GM21526 (cell line): ENCODE data around the gene EXOG.

Experiments used
- ATAC-seq: cut with Tn5 transposase; IDR thresholded peaks from one replicate; pipeline ENCODE4 v1.9.1; 2021; ENCODE audit warnings: moderate library complexity; ENCODE audit not compliant: unreplicated experiment, low FRiP score

Gene EXOG, protein sequence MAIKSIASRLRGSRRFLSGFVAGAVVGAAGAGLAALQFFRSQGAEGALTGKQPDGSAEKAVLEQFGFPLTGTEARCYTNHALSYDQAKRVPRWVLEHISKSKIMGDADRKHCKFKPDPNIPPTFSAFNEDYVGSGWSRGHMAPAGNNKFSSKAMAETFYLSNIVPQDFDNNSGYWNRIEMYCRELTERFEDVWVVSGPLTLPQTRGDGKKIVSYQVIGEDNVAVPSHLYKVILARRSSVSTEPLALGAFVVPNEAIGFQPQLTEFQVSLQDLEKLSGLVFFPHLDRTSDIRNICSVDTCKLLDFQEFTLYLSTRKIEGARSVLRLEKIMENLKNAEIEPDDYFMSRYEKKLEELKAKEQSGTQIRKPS

DNA sequence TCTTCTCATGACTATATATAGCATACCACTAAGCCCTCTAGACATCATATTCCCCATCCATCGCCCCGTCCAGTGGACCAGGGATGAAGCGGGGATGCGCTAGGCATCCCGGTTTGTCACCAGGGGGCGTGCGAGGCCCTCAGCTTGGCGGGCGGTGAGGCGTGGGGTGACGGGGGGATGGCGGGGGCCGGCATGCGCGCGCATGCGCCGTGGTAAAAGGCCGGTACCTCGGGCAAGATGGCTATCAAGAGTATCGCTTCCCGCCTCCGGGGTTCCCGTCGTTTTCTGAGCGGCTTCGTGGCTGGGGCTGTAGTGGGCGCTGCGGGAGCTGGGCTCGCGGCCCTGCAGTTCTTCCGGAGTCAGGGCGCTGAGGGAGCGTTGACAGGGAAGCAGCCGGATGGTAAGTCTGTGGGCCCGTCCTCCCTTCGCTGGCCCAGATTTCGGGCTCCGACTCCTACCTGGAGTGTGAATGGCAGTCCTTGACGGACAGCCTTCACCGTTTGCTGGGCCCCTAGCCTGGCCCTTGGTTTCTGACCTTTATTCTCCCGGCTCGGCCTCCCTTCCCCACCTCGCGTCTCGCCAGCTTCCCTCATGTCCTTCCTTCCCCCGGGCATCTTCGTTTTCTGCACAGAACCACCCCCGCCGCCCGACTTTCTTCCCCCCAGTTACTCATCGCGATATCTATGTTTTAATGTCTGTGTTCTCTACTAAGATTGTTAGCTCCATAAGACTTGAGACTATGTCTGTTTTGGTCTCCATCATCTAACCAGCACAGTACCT, at the start of gene EXOG:
TSS of gene EXOG (plus strand) at position 210 of the 780 bp plus-strand sequence. CDS start at position 238, 28 bp downstream.
- peak; percentile 90 for ATAC-seq

GRCh38 chr3:38446812-38447211, 49.3 kb upstream of the EXOG start:
- no peak for ATAC-seq

DNA sequence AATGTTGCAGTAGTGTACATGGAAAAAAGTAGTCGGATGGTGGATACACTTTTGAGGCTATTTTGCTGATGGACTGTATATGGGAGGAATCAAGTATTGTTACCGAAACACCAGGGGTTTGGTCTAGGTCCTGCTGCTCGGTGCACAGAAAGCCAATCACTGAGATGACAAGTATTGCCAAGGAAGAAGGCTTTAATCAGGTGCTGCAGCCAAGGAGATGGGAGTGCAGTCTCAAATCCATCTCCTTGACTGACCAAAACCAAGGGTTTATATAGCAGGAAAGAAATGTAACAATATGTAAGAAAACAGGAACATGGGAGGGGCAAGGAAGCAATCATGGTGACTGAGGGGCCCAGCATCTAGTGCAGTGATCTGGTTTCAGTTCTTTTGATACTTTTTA, 45.3 kb upstream of the EXOG start:
- no peak for ATAC-seq

- peak; percentile 52 for ATAC-seq
These were observed 42.8 kb upstream of the EXOG start, which contains the start of gene ACVR2B for GRCh38 chr3:38453075-38453912. Gene ACVR2B, plus strand, starts transcription at chr3:38453890. Its CDS starts 433 bp downstream, at chr3:38454323.

GRCh38 chr3:38453913-38454177, 42.3 kb upstream of the EXOG start:
- no peak for ATAC-seq

DNA sequence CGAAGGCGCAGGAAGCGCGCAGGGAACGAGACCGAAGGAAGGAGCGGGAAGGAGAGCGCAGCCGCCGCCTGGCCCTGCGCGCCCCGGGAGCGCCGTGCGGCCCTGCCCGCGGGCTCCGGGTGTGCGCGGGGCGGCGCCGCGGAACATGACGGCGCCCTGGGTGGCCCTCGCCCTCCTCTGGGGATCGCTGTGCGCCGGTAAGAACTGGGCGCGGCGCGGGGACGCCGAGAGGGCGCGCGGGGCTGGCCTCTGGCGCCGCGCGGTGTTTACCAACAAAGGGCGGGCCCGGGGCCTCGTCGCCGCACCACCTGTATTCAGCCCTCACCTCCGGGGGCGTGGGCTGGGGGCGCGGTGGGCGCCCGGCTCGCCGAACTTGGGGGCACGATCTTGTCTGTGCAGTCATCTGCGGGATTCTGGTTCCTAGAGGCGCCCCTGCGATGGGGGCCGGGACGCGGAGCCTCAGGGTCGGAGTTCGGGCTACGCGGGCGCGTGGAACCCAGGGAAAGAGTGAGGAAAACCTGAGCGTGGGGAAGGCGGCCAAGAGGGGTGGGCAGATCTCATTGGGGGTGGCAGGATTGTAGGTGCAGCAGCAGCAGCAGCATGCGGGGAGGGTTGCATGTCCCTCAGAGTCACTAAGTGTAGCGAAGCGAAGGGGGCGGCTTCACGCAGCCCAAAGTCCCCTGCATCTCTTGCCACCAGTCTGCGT, 41.8 kb upstream of the EXOG start:
- ATAC-seq, result peak; percentile 26

GRCh38 chr3:38454884-38455638, 41.1 kb upstream of the EXOG start:
- peak; percentile 15 for ATAC-seq

GRCh38 chr3:38455639-38456430, 40.3 kb upstream of the EXOG start:
- peak; percentile 36 for ATAC-seq

GRCh38 chr3:38457111-38458003, 38.8 kb upstream of the EXOG start:
- ATAC-seq, result no peak

DNA sequence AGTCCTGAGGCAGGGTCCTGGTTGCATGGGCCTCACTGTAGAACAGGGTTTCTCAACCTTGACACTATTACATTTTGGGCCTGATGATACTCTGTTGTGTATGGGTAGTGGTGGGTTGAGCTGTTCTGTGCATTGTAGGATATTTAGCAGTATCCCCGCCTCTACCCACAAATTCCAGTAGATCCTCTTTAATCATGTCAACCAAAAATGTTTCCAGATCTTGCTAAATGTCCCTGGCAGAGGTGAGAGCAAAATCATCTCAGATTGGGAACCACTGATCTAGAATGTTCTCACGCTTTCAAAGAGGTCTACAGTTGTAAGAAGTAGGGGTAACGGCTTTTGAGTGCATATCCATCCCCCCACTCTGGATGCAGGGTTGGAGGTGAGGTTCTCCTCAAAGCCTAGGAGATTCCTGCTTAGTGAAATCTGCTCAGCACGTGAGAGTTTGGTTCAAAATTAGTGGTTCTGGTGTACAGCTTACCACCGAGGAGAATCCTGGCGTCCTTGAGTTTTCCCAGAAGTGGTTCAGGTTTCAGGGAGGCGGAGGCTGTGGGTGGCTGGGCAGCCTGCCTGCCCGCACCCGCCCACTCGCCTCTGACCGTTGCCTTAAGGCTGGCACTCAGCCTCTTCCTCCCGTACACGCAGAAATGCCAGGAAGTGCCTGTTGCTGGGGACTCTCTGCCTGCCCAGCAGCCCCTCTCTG, 37.2 kb upstream of the EXOG start:
- ATAC-seq, result no peak

DNA sequence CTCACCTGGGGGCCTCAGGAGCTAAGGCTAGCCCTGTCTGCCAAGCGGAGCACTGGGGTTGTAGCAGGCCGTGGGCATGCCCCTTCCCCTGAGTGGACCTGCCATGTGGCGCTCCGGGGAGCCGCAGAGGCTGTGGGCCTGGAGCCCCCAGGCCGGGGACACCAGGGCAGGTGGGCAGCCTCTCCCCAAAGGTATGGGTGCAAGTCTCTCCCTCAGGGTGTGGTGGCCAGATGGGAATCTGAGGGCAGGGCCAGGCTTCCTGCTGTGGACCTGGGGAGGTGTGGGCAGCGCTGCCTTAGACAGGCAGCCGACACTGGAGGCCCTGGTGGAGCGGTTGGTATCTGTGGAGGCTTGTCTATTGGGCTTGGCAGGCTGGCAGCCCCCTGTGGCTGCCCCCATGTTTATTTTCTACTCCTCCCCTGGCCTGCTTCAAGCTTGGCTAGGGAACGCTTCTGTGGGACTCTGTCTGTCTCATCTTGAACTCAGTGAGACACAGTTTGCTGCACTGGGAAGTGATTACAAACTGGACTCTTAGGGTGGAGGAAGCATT, 36.6 kb upstream of the EXOG start:
- ATAC-seq, result no peak

DNA sequence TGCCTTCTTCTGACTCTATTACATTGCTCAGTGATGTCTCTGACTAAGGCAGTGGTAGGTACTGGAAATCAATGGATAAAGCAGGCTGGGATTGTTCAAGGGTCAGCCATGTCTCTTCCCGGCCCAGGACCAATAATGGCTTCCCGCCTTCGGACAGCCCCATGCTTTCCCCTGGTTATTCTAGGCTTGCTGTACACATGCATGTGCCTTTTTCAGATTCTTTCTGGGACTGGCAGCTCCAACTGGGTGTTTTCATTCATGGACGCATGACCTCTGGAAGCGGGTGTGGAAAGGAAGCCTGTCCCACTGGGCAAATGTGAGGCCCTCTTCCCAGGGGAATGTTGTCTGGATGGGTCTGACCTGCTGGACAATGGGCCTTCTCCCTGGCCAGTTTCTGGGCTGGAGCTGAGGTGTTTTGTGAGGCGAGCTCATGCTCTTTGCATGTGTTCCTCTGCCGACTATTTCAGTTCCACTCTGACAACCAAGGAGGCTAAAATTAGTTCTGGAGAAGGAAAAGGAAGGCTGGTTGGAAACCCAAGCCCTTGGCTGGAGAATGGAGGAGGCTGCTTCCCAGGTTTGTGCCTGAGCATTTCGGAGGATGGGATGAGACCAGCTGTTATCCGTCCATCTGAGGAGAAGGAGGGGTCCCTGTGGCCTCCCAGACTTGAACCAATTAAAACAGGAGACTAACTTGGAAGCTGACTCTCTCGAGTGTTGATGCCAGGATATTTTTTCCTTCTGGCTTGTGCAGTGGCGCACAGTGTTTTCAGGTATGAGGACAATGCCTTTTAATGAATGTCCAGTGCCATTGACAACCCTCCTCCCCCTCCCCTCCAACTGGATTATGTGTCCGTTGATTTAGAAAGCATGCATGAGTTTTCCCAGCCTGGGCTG, 35.5 kb upstream of the EXOG start:
- ATAC-seq, result no peak

DNA sequence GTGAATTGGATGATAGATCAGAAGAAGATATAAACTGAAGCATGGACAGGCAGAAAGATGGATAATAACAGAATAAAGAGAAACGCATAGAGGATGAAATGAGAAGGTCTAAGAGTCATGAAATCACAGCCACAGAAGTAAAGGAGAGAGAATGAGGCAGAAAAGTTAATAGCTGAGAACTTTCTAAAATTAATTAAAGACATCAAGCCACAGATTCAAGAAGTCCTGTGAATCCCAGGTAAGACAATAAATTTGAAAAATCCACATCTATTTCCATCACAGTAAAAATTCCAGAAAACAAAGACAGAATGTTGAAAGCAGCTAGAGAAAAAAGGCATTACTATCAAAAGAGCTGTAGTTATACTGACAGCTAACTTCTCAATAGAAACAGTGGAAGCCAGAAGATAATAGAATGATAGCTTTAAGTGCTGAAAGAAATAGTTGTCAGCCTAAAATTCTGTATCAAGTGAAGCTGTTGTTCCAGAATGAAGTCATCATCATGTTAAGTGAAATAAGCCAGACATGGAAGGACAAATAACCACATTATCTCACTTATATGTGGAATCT, 30.5 kb upstream of the EXOG start:
- ATAC-seq, result no peak

GRCh38 chr3:38468765-38469164, 27.4 kb upstream of the EXOG start:
- no peak for ATAC-seq

GRCh38 chr3:38469852-38470251, 26.3 kb upstream of the EXOG start:
- no peak for ATAC-seq
